Measurements from ENCODE around the gene MS4A6A. TPM values are rescaled to one million over a fixed set of nuclear protein-coding genes. Genes with fewer than 3 reads are reported as not detected.
"Not testable (repeated sequence)": the region's sequence is repeated elsewhere in the genome, so short reads cannot be mapped to it uniquely, and the experiment has no call there.

MS4A6A gene
- polyA plus RNA-seq, 3 donors = 17.4 to 18.0 (median 18.0) TPM

DNA sequence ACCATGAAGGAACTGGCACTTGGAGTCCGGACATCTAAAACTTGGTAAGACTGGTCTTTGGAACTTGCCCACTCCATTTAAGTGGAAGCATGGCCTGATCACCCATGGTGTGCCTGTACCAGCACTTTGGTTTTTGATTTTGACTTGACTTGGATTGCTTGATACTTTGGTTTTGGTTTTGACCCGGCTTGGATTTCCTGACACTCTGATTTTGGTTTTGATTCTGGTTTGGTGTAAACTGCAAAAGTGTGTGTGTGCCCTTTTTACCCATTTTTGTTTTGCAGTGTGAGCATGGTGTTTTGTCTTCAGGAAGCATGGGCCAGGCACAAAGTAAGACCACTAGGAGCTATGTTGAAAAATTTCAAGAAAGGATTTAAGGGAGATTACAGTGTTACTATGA is 3.2 kb upstream of the MS4A6A start:
- DNase-seq = not testable (repeated sequence)

DNA sequence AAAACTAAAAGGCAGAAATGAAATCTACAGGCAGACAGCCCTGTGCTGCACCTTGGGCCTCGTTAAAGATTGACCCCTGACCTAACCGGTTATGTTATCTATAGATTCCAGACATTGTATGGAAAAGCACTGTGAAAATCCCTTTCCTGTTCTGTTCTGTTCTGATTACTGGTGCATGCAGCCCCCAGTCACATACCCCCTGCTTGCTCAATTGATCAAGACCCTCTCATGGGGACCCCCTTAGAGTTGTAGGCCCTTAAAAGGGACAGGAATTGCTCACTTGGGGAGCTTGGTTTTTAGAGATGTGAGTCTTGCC is 2.6 kb upstream of the MS4A6A start:
- DNase-seq = not testable (repeated sequence)

DNA sequence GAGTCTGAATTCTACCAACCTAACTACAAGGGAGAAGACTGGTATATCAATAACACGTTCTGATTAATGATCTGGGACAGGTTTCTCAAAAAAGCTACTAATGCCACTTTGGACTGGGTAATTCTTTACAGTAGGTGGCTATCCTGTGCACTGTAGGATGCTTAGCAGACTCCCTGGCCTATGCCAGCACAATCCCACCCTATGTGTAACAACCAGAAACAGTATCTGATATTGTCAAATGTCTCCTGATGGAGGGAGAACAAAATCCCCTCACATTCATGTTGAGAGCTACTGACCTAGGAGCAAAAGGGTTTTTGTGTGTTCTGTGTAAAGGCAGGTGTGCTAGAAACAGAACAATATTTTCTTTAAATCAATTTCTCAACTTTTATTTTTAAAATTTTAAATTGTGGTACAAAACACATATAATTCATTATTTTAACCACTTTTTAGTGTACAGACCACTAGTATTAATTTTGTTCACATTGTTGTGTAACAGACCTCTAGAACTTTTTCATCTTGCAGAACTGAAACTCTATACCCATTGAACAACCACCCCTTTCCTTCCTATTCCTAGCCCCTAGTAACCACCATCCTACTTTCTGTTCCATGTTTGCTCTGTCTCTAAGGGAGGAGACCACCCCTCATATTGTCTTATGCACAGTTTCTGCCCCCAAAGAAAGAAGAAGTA is 2.1 kb upstream of the MS4A6A start:
- DNase-seq = no peak

DNA sequence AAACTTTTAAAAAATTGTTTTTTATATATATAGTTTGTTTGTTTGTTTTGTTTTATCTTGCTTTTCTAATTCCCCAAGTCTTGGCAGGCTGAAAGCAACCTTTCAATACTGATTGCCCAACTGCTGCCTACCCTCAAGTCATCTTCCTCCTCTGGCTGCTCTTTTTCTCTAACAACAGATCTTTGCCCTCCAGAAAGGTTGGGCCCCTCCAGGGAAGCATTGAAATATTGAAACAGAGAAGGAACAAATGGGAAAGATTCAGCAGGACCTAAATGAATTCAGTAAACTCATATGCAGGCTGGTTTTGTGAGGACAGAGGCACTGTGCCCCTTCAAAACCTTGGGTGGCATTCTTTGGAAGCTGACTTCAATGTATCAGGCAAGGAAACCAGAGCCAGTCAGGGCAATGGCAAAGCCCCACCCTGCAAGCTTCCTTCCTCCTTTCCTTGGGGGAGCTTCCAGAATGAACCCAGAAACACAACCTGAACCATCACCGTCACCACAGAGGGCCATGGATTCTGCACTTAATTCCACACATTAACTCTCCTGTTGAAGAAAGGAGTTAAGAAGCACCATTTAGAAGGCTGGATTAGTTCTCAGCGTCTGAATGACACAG is 815 bp upstream of the MS4A6A start:
- no peak for DNase-seq

DNA sequence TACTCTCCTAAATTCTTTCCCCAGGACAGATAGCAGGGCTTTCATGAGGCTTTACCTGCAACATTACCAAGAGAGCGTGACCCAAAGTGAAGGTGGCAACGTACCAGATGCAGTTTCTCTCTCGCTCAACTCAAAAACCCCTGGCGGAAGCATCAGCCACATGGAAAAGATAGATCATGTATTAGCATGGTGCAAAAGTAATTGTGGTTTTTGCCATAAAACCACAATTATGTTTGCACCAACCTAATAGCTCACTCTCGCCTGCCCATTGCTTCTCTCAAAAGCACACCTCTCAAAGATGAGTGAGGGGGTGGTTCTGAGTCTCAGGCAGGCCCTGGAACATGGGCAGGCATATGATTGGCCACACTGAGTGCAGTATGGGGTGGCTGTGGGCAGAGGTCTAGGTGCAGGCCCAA is 7.0 kb downstream of the MS4A6A start:
- DNase-seq = no peak

- DNase-seq = no peak
These were observed 10.9 kb downstream of the MS4A6A start for GRCh38 chr11:60172011-60172410.

DNA sequence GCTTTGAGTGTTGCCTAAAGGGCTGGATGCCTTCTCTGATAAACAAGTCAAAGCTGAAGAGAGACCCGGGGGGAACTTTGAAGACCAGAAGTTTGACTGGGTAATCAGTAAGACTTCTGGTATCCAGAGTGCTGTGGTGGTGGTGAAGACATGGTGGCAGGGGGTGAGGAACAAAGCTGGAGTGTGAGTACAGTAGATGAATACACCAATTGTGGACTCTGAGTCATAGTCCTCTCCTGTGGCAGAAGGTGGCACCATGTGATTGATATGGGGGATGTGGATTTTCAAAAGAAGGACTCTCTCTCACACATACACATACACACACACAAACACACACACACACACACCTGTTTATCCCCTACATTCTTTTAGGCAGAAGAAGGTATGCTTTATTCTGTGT is 12.3 kb downstream of the MS4A6A start:
- no peak for DNase-seq

DNA sequence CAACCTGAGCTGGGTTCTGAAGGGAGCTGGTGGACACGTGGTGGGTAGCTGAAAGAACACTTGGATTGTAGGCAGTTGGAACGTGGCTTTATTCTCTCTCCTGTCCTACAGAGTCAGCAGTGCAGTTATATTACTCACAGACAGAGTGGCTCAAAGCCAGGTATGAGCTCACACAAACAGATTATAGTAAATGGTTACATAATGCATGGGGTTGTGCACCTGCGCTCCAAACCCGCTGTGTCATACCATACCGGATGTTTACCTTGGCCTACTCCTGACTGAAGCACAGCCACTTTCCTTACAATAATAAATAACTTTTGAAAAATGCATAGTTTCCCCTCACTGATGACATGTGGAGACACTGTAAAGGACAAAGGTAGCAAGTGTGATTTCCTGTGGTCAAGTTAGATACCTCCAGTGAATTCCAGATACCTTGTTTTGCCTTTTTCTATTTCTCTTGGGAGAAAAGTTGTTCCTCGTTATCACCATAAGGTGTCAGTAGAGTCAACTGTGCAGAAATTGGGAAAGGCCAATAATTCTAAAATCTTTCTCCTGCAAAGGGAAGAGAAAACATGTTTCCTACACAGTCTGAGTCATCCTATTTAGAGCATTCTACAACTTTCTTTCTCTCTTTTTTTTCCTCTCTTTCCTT is 13.5 kb downstream of the MS4A6A start:
- DNase-seq = no peak

DNA sequence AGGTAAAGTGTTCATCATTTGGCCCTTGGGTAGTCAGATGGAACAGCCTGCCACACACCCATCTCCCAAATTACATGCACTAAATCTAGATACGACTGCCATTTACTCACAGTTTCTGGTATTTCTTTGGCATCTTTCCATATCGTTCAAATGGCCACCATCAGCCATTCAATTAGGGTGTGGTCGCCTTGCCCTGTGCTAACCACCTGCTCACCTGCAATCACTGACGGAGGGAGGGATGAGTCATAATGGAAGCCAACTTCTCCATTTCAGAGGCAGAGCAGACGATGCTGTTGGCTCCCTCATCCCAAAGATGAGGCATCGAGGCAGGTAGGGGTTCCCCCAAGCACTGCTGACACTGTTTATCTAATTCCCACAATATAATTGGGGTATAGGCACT is 14.6 kb downstream of the MS4A6A start:
- no peak for DNase-seq

DNA sequence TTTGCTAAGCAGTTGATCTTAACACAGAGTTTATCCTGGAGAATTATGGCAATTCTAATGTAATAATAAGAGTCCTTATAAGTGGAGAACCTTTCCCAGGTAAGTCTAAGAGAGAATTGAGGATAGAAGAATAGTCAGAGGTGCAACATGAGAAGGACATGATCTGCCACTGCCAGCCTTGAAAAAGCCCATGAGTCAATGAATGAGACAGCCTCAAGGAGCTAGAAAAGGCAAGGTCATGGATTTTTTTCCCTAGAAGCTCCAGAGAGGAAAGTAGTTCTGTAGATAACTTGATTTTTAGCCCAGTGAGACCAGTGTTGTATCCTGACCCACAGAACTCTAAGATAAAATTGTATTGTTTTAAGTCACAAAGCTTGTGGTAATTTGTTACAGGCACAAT is 16.9 kb downstream of the MS4A6A start:
- DNase-seq = no peak

- DNase-seq = no peak
These were observed 17.3 kb downstream of the MS4A6A start for GRCh38 chr11:60165538-60165937.

- no peak for DNase-seq
These were observed 18.3 kb downstream of the MS4A6A start for GRCh38 chr11:60164550-60165075.

- no peak for DNase-seq
These were observed 21.1 kb downstream of the MS4A6A start for GRCh38 chr11:60161766-60162165.

- no peak for DNase-seq
These were observed 21.8 kb downstream of the MS4A6A start for GRCh38 chr11:60161107-60161506.

DNA sequence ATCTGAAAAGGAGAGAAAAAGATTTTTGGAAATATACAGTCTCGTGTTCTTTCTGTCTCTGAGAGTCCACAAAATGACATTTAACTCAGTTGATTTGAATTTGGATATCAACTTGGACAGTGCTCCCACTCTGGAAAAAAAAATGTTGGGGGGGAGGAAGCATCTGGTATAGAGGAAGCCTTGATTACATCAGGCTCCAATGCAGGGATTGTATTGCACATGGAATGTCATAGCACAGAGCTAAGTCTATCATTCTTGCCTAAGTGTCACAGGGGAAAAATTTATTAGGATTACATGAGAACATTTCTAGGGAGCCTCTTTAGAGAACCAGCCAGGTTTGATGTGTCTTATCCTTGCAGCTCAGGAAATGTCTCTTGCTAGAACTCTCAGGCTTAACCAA is 23.0 kb downstream of the MS4A6A start:
- DNase-seq = peak; percentile 12

- no peak for DNase-seq
These were observed 23.6 kb downstream of the MS4A6A start for GRCh38 chr11:60159284-60159683.

DNA sequence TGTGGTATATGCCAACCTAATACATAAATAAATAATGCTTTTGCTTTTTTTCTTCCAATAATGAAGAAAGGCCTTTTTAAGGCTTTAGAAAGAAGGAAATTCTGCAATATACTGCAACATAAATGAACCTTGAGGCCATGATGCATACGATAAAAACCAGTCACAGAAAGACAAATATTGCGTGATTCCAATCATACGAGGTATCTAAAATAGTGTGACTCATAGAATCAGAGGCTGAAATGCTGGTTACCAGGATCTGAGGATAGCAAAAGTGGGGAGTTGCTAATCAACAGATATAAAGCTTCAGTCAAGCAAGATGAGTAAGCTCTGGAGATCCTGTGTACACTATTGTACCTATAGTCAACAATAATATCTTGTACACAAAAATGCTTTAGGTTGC is 24.2 kb downstream of the MS4A6A start:
- DNase-seq = no peak

GRCh38 chr11:60155931-60156330 is 27.0 kb downstream of the MS4A6A start:
- DNase-seq = no peak

DNA sequence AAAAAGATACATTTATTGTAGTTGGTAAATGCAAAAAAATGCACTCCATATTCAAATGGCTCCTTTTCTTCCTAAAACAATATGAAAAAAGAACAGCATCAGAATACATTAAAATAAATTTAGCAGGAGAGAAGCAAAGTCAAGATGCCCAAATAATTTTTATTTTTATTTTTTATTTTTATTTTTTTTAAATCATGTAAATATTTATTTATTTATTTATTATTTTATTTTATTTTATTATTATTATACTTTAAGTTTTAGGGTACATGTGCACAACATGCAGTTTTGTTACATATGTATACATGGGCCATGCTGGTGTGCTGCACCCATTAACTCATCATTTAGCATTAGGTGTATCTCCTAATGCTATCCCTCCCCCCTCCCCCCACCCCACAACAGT is 30.2 kb downstream of the MS4A6A start:
- not testable (repeated sequence) for DNase-seq

- no peak for DNase-seq
These were observed 32.6 kb downstream of the MS4A6A start for GRCh38 chr11:60150279-60150678.

GRCh38 chr11:60145677-60146076 is 37.2 kb downstream of the MS4A6A start:
- DNase-seq = no peak

DNA sequence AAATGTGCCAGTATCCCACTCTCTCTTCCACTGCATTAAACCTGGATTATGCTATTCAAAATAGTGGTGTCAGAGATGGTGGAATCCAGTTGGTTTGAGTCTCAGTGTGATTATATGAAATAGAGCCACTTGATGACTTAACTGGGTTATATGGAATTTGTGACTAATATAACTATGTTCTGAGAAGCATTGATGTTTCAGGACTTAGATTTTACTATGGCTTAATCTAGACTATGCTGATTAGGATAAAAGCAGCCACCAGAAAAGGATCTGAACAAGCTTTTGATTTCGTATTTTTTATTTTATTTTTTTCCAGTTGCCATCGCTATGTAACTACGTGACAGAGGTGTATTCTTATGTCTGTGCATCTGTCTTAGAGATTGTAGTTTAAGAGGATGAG is 39.1 kb downstream of the MS4A6A start:
- no peak for DNase-seq

DNA sequence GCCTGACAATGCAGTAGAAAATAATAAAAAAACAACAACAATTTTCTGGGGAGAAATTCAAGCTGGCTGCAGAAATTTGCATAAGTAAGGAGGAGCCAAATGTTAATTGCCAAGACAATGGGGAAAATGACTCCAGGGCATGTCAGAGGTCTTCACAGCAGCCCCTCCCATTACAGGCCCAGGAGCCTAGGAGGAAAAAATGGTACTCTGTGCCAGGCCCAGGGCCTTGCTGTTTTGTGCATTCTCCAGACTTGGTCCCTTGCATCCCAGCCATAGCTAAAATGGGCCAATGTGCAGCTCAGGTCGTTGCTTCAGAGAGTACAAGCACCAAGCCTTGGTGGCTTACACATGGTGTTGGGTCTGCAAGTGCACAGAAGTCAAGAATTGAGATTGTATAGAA is 49.0 kb downstream of the MS4A6A start:
- no peak for DNase-seq
